ENCODE data around the gene SPACA9. TPM values are rescaled to one million over a fixed set of nuclear protein-coding genes. Genes with fewer than 3 reads are reported as not detected.

Gene SPACA9
- total RNA-seq, 4 donors from 2014 or later, result 8.7 to 10.3 (median 9.9) TPM

DNA sequence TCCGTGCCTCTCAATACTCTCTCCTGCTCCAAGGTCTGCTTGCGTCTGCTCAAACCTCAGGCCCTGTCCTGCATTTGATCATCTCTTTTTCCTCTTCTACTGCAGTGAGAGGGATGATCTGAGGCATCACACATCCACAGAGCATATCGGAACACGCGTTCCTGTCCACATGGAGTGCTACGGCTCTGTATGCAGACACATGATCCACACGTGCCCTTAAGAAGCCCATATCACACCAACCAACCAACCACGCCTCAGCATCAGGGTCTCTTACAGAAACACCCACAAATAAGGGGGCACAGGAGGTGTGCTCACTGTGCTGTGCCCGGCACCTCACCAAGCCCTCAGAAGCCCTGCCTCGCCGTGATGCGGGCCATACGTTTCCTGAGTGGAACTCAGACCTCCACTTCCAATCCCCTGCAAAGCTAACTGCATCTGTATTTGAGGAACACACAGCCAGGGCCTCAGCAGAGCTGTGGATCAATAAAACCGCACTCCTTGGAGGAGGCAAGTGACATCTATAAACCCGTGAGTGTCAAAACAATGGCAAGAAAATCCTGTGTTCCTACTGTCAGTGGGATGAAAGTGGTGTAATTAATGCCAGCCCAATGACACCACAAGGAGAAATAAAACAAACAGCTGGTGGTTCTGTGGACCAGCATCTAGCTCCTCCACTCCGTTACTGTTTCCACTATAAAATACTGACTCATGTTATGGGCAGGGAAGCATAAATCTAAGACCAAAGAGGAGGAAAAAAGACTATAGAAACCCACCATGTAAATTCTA is 41.0 kb upstream of the SPACA9 start:
- DNase-seq (ENCODE audit: low spot score in 2 of 2), result peak in 1 of 2 donors; percentile 57
- Histone ChIP-seq H3K9me3 (no peaks in the 10 kb centered on the region), H3K4me3 (no peak overlapping the region), H3K36me3 (no peaks in the 10 kb centered on the region), H3K27ac (no peak overlapping the region), H3K4me1 (peaks cover 5% of the 10 kb centered on the region), H3K27me3 (no peaks in the 10 kb centered on the region)
- TF ChIP-seq EP300 (IDR thresholded peaks at IDR 0.05) (no peak), POLR2AphosphoS5 (IDR thresholded peaks at IDR 0.05) (no peak), POLR2A (IDR thresholded peaks at IDR 0.05) (no peak)
- TF ChIP-seq, protein P1, sequence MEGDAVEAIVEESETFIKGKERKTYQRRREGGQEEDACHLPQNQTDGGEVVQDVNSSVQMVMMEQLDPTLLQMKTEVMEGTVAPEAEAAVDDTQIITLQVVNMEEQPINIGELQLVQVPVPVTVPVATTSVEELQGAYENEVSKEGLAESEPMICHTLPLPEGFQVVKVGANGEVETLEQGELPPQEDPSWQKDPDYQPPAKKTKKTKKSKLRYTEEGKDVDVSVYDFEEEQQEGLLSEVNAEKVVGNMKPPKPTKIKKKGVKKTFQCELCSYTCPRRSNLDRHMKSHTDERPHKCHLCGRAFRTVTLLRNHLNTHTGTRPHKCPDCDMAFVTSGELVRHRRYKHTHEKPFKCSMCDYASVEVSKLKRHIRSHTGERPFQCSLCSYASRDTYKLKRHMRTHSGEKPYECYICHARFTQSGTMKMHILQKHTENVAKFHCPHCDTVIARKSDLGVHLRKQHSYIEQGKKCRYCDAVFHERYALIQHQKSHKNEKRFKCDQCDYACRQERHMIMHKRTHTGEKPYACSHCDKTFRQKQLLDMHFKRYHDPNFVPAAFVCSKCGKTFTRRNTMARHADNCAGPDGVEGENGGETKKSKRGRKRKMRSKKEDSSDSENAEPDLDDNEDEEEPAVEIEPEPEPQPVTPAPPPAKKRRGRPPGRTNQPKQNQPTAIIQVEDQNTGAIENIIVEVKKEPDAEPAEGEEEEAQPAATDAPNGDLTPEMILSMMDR (IDR thresholded peaks at IDR 0.05), result no peak
- WGBS, result 69% methylated on average over 15 of the region's 16 CpGs

DNA sequence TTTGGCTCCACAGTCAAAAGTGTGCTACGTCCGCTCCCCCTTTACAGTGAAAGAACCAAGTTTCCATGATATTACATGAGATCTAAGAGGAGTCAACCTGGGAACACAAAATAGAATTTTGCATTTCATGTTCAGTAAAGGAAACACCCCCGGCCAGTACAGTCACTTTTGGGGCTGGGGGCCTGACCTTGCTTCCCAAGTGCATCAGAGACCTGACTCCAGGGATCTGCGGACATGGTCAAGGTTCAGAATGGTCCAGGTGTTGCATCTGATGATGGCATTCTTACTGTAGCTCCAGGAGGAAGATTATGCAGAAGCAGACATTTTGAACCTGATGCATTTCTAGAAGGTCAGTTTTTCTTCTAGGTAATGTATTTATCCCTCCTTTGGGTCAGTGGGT is 40.4 kb upstream of the SPACA9 start:
- no peaks in the 10 kb centered on the region for H3K27me3 ChIP-seq
- 96% methylated on average over 4 of the region's 4 CpGs for WGBS
- DNase-seq (ENCODE audit: low spot score in 2 of 2), result peak in 1 of 2 donors; percentile 20
- H3K4me1 ChIP-seq, result peaks cover 5% of the 10 kb centered on the region
- H3K4me3 ChIP-seq, result no peak overlapping the region
- no peaks in the 10 kb centered on the region for H3K9me3 ChIP-seq
- no peaks in the 10 kb centered on the region for H3K36me3 ChIP-seq
- TF ChIP-seq POLR2AphosphoS5 (IDR thresholded peaks at IDR 0.05) (no peak), POLR2A (IDR thresholded peaks at IDR 0.05) (no peak), EP300 (IDR thresholded peaks at IDR 0.05) (no peak)
- TF ChIP-seq, protein P1 (IDR thresholded peaks at IDR 0.05), result no peak
- no peak overlapping the region for H3K27ac ChIP-seq

DNA sequence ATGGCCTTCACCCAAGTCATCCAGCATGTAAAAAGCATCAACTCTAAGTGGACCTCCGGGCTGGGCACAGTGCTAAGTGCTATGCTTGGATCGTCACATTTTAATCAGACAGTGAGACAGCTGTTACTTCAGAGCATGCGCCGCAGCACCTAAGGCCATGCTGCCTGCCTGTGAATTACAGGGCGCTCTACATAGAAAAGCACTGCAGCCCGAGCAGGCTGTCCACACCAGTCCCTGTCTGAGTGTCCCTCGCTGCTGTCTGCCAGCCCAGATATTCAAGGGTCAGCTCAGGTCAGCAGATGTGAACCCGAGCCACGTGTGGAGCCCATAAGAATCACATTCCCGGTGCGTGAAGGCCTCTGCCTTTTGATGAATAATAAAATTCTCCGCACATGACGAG is 37.7 kb upstream of the SPACA9 start:
- Histone ChIP-seq H3K36me3 (no peaks in the 10 kb centered on the region), H3K4me3 (no peak overlapping the region), H3K27ac (no peak overlapping the region), H3K9me3 (no peaks in the 10 kb centered on the region), H3K4me1 (no peaks in the 10 kb centered on the region), H3K27me3 (no peaks in the 10 kb centered on the region)
- WGBS, result 86% methylated on average over 13 of the region's 13 CpGs
- TF ChIP-seq POLR2AphosphoS5 (IDR thresholded peaks at IDR 0.05) (no peak), EP300 (IDR thresholded peaks at IDR 0.05) (no peak), POLR2A (IDR thresholded peaks at IDR 0.05) (no peak)
- TF ChIP-seq, protein P1 (IDR thresholded peaks at IDR 0.05), result no peak
- no peak for DNase-seq (ENCODE audit: low spot score in 2 of 2)

DNA sequence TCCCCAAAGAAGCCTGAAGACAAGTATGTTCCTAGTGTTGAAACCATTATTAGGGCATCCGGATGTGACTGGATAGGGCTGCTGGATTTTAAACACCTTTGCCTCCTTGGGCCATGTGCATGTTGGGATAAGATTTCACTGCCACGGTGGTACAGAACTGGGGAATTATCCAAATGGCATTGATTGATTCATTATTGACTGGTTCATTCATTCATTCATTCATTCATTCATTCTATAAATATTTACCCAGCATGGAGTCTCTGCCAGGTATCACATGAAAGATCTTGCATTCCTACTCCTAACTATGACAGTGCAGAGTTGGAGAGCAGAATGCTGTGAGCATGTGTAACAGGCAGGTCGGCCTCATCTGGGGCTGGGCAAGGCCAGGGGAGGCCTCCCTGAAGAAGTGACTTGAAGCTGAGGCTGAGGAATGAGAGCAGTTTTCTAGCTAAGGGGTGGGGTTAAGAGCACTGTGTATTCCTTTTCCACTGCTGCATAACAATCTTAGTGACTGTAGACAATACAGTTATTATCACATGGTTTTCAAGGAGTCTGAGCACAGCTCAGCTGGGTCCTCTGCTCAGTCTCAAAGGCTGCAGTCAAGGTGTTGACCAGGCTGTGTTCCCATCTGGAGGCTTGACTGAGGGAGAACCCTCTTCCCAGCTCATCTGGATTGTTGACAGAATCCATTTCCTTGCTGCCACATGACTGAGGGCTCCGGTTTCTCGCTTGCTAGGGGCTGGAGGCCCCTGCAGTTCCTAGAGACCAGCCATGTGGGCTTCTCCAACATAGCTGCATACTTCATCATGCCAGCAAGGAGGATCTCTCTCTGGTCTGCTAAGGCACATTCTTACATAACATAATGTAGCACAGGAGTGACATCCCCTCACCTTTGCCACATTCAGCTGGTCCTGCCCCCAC is 36.3 kb upstream of the SPACA9 start:
- H3K36me3 ChIP-seq, result no peaks in the 10 kb centered on the region
- H3K27me3 ChIP-seq, result no peaks in the 10 kb centered on the region
- H3K4me3 ChIP-seq, result no peak overlapping the region
- no peaks in the 10 kb centered on the region for H3K9me3 ChIP-seq
- WGBS, result 83% methylated on average over 4 of the region's 5 CpGs
- no peak for TF ChIP-seq POLR2AphosphoS5 (IDR thresholded peaks at IDR 0.05)
- TF ChIP-seq, protein P1 (IDR thresholded peaks at IDR 0.05), result no peak
- TF ChIP-seq POLR2A (IDR thresholded peaks at IDR 0.05), result no peak
- TF ChIP-seq EP300 (IDR thresholded peaks at IDR 0.05), result no peak
- DNase-seq (ENCODE audit: low spot score in 2 of 2), result no peak
- no peaks in the 10 kb centered on the region for H3K4me1 ChIP-seq
- no peak overlapping the region for H3K27ac ChIP-seq

Measured in suprapubic skin (tissue), 4 donors.